Measurements from ENCODE around the gene DUS2.
"Not testable (repeated sequence)": the region's sequence is repeated elsewhere in the genome, so short reads cannot be mapped to it uniquely, and the experiment has no call there.

The DUS2 gene

DNA sequence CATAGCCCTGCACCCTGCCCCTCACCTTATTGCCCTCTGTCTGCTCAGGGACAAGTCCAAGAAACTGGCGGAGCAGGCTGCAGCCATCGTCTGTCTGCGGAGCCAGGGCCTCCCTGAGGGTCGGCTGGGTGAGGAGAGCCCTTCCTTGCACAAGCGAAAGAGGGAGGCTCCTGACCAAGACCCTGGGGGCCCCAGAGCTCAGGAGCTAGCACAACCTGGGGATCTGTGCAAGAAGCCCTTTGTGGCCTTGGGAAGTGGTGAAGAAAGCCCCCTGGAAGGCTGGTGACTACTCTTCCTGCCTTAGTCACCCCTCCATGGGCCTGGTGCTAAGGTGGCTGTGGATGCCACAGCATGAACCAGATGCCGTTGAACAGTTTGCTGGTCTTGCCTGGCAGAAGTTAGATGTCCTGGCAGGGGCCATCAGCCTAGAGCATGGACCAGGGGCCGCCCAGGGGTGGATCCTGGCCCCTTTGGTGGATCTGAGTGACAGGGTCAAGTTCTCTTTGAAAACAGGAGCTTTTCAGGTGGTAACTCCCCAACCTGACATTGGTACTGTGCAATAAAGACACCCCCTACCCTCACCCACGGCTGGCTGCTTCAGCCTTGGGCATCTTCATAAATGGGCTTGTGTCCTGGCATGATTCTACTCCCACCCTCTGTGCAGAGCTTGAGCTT is 55.8 kb downstream of the DUS2 start:
- no peak for DNase-seq

DNA sequence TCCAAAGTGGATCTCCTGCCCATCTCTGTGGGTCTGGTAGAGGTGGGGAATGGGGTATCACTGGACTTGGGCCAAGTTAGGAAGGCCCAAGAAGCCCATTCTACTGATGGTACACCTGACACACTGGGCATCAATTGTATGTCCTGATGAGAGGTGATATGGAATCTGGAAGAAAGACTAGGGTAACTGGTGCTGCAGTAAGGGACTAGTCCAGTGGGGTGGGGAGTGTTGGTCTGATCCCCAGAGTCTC is 56.2 kb downstream of the DUS2 start:
- no peak for DNase-seq

GRCh38 chr16:68079626-68080344 is 56.7 kb downstream of the DUS2 start:
- DNase-seq = peak; percentile 87

DNA sequence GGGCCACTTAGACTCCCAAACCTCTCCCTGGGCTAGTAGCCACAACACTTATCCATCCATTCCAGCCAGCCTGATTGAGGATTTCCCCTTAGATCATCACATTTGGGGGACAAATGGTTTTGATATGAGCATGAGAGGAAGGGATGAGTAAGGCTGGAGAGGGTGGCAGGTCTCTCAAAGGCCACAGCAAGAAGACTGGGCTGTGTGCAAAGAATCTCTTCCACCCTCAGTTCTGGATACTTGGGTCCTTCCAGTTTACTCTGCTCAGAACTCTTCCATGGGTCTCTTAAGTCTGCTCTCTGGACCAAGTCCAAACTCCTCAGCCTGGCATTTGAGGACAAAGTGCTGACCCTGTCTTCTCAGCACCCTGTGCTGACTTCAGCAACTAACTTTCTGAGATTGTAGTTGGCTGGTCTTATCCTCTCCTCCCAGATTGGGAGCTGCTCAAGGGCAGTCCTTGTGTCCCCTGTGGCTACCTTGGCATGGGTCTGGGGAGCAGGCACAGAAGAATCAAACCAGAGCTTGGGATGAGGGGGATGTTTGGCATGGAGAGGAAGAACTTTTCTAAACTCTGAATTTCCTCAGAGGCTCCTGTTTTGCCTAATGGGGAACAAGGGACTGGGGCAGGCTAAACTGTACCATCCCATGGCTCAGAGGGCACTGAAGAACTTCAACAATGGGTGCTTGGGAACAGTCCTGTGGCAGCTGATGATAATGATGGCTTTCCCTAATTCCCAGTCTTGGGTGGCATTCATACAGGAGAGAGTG is 59.0 kb downstream of the DUS2 start:
- DNase-seq = no peak

DNA sequence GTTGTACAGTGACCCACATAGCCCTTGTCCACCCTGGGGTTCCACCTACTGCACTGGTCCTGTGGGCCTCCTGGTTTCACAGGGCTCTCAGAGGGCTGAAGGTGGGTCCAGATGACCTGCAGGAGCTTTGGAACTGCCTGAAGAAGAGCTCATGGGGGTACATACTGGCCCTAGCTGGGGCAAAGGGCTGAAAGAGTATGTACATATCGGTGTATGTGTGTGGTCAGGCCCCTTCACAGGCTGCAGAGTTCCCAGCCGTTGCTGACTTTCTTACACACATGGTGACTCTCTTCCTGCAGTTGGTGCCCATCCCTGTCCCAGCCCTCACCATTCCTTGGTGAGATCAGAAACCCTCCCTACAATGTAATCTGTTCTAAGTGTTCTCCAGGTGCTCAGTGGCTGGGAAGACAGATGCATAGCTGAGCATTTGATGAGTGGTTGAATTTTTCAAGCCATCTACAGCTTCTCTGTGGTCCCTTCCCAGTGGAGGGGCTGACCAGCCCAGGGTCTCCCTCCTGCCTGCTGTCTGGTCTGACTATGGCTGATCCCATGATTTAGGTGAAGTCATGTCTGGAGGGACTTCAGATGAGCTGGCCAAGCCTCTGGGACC is 59.6 kb downstream of the DUS2 start:
- no peak for DNase-seq

DNA sequence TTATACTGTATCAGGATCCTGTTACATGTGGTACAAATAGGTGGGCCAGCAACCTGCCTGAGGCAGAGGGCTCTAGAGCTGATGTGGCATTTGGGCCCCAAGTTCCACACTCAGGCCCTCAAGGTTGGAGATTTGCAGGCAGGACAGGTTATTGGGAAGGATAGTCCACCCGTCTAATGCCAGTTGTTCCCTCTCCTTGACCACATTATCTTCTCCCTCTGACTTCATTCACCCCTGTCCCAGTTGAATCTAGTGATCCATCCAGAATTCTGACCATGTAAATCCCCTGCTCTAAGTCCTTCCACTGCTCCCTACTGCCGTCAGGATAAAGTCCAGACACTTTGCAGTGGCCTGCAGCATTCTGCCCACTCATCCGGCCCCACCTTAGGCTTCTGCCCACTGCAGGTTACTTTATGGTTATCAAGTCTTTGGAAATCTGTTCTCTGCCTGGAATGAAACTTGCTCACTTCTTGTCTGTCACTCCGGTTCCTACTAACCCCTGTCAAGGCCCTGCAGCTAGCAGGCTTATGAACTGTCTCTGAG is 60.2 kb downstream of the DUS2 start:
- DNase-seq = no peak

DNA sequence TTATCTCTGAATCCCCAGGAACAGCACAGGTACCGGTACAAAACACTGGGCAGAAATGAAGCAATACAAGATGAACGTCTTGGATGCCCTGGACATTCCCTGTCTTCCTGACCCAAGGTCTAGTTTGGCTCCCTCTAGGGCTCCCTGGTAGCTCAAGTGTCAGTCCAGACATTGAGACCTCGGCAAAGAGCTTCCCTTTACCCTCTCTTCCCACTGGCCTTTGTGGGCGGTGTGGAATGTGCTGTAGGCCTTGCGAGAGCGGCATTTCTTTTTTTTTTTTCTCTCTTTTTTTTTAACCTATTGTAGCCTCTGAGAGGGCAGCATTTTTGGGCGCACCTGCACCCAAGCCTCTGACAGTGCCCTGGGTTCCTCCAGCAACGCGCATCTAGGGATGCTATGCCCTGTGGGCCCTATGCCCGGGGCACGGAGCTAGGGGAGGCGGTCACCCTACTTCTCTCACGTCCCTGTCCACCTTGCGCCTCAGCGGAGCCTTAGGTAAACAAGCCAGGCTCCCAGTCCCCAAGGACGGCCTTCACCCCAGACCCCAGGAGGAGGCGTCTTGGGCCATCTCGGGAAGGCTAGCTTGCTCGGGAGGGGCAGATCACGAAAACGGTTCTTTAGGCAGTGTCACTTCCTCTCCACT is 60.9 kb downstream of the DUS2 start:
- no peak for DNase-seq

- peak; percentile 95 for DNase-seq
These were observed 61.6 kb downstream of the DUS2 start for GRCh38 chr16:68084504-68085258.

GRCh38 chr16:68085259-68086071 is 62.4 kb downstream of the DUS2 start, which contains the start of gene NFATC3:
Gene NFATC3, plus strand, starts transcription at chr16:68085370. Its CDS starts 312 bp downstream, at chr16:68085682.
- DNase-seq = peak; percentile 99

GRCh38 chr16:68086336-68086841 is 63.3 kb downstream of the DUS2 start:
- no peak for DNase-seq

GRCh38 chr16:68086860-68087268 is 63.8 kb downstream of the DUS2 start:
- DNase-seq = no peak

GRCh38 chr16:68087688-68088087 is 64.6 kb downstream of the DUS2 start:
- DNase-seq = no peak

DNA sequence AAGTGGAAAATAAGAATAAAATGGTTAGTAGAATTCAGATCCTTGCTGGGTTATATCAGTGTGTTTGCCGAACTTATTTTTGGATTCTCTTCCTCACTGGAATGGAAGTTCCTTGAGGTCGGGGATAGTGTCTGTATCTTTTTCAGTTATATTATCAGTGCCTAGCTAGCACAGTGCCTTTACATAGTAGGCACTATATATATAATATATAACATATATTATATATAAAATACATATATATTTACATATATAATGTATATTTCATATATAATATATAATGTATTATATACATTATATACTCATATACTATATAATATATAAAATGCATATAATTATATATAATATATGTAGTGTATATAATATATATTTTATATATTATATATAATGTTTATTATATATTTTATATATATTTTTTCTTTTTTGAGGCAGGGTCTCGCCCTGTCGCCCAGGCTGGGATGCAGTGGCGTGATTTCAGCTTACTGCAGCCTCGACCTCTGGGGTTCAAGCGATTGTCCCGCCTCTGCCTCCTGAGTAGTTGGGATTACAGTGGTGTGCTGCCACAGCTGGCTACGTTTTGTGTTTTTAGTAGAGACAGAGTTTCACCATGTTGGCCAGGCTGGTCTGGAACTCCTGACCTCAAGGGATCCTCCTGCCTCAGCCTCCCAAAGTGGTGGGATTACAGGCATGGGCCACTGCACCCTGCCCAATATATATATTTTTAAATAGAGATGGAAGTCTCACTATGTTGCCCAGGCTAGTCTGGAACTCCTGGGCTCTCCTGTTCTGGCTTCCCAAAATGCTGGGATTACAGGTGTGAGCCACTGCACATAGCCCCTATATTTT is 65.3 kb downstream of the DUS2 start:
- DNase-seq = no peak

- no peak for DNase-seq
These were observed 66.0 kb downstream of the DUS2 start for GRCh38 chr16:68089067-68089466.

GRCh38 chr16:68090130-68090529 is 67.0 kb downstream of the DUS2 start:
- DNase-seq = no peak

DNA sequence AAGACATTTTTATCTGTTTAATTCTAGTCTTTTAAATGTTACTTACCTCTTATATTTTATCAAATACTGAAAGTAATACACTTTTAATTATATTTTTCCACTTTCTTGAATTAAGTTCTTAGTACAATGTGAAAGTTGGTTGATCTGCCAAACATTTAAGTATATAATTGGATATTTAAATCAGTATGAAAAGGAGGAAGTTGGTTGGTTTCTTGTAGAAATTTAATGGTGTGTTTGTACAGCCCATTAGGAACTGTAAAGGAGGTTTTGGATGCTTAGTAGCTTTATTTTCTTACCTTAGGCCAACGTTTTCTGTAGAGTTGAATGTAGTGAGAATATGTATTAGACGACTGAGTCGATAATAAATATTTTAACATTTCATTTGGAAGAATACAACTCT is 67.4 kb downstream of the DUS2 start:
- no peak for DNase-seq

DNA sequence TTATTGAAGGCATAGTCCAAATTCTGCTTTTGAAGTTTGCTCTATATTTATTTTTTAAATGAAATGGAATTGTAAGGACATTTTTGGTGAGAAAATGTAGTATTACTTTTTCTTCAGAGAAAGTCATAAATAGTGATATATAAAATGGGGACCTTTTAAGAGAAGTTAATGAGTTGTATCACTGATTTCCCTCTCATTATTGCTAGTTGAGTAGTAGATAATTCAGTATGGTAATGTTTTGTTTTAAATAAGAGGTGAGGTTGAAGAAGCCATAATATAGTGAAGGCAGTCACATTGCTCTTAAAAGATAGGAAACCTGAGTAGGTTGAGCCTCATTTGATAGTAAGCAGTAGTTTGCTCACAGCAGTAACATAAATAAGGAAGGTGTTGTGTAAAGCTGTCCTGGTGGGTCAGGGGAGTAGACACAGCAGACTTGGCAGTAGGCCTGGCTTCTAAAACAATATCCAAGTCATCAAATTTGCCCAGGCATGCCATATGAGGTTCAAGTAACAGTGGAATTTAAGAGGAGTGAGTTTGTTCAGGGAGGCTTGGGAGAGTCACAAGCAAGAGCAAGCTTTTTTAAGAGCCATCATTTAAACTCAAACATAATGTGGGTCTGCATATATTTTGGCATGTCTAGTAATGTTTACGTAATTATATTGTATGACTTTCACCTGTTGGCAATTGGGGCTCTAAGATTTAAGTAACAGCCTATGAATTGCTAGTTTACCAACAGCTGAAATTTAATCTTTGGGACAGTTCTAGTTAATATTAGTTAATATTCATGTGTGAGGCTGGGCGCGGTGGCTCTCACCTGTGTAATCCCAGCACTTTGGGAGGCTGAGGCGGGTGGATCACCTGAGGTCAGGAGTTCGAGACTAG is 68.5 kb downstream of the DUS2 start:
- no peak for DNase-seq

DNA sequence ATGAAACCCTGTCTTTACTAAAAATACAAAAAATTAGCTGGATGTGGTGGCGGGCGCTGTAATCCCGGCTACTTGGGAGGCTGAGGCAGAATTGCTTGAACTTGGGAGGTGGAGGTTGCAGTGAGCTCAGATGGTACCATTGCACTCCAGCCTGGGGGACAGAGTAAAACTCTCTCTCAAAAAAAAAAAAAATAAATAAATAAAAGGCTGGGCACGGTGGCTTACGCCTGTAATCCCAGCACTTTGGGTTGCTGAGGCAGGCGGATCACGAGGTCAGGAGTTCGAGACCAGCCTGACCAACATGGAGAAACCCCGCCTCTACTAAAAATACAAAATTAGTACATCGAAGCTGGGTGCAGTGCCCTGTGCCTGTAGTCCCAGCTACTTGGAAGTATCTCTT is 69.2 kb downstream of the DUS2 start:
- not testable (repeated sequence) for DNase-seq
